OCI-LY7 (cell line): Measurements from ENCODE around the gene RNF213.

ENCODE experiments used
- CTCF ChIP-seq: fragments of 200-600 bp; sonication (generic); conservative IDR thresholded peaks from 2 replicates; pipeline ENCODE4 v1.5.1; 2014; ENCODE audit warnings: mild to moderate bottlenecking, antibody characterized with exemption, low read length, moderate library complexity, mixed read lengths
- EZH2phosphoT487 ChIP-seq: fragments of 200-600 bp; sonication (generic); IDR thresholded peaks from 2 replicates; pipeline ENCODE4 v1.6.1; 2018; ENCODE audit warnings: low read depth, borderline replicate concordance, mild to moderate bottlenecking, mixed run types, antibody characterized with exemption, low read length, moderate library complexity, mixed read lengths

GRCh38 chr17:80245566-80246265 is 14.9 kb upstream of the RNF213 start:
- TF ChIP-seq CTCF, result no peak
- TF ChIP-seq EZH2phosphoT487, result no peak
